IMR-90 (cell line): ENCODE data around the gene NXN.

Experiments used
- CEBPB ChIP-seq: IDR thresholded peaks from 2 replicates; pipeline ENCODE4 v1.6.1; 2012; ENCODE audit warnings: low read depth, low read length, improper control_type of control experiment
- MAZ ChIP-seq: IDR thresholded peaks from 2 replicates; pipeline ENCODE4 v1.6.1; 2012; ENCODE audit warnings: low read depth, mild to moderate bottlenecking, low read length, improper control_type of control experiment, moderate library complexity, borderline replicate concordance
- MXI1 ChIP-seq: IDR thresholded peaks from 2 replicates; pipeline ENCODE4 v1.6.1; 2012; ENCODE audit warnings: low read depth, mild to moderate bottlenecking, low read length, moderate library complexity, borderline replicate concordance
- TF ChIP-seq, protein P1 (sequence below): conservative IDR thresholded peaks from 2 replicates; pipeline ENCODE4 v1.5.1; 2012; ENCODE audit warnings: mild to moderate bottlenecking, low read depth, low read length, improper control_type of control experiment

DNA sequence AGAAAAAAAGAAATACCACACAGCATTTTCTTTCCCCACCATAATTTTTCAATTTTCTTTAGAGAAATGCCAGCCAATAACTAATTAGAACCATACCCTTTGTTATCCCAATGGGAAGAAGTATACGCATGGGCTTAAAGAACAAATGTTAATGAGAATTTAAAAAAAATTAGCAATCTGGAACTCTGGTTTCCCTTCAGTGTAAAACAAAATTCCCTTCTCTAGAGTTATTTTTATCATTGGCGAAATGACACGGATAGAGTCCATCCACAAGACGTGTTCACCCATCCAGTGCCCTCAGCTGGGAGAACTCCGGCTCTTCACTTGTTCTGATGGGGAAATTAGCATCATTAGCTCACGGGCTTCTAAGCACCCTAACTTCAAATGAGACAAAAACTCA lies 3.3 kb downstream of the NXN start:
- TF ChIP-seq, protein P1, sequence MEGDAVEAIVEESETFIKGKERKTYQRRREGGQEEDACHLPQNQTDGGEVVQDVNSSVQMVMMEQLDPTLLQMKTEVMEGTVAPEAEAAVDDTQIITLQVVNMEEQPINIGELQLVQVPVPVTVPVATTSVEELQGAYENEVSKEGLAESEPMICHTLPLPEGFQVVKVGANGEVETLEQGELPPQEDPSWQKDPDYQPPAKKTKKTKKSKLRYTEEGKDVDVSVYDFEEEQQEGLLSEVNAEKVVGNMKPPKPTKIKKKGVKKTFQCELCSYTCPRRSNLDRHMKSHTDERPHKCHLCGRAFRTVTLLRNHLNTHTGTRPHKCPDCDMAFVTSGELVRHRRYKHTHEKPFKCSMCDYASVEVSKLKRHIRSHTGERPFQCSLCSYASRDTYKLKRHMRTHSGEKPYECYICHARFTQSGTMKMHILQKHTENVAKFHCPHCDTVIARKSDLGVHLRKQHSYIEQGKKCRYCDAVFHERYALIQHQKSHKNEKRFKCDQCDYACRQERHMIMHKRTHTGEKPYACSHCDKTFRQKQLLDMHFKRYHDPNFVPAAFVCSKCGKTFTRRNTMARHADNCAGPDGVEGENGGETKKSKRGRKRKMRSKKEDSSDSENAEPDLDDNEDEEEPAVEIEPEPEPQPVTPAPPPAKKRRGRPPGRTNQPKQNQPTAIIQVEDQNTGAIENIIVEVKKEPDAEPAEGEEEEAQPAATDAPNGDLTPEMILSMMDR, result no peak
- TF ChIP-seq MXI1, result no peak
- no peak for TF ChIP-seq MAZ
- TF ChIP-seq CEBPB, result no peak
